ENCODE measurements around the gene ST6GAL1.

DNA sequence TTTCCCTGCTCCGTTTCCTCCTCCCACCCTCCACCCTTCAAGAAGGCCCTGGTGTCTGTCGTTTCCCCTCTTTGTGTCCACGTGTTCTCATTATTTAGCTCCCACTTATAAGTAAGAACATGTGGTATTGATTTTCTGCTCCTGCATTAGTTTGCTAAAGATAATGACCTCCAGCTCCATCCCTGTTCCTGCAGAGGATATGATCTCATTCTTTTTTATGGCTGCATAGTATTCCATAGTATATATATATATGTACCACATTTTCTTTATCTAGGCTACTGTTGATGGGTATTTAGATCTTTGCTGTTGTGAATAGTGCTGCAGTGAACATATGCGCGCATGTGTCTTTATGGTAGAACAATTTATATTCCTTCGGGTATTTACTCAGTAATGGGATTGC lies 4.8 kb downstream of the ST6GAL1 start:
- TF ChIP-seq, protein P1, sequence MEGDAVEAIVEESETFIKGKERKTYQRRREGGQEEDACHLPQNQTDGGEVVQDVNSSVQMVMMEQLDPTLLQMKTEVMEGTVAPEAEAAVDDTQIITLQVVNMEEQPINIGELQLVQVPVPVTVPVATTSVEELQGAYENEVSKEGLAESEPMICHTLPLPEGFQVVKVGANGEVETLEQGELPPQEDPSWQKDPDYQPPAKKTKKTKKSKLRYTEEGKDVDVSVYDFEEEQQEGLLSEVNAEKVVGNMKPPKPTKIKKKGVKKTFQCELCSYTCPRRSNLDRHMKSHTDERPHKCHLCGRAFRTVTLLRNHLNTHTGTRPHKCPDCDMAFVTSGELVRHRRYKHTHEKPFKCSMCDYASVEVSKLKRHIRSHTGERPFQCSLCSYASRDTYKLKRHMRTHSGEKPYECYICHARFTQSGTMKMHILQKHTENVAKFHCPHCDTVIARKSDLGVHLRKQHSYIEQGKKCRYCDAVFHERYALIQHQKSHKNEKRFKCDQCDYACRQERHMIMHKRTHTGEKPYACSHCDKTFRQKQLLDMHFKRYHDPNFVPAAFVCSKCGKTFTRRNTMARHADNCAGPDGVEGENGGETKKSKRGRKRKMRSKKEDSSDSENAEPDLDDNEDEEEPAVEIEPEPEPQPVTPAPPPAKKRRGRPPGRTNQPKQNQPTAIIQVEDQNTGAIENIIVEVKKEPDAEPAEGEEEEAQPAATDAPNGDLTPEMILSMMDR (conservative IDR thresholded peaks at IDR 0.05; ENCODE audit: low read depth, low read length): no peak
- TF ChIP-seq, protein P2, sequence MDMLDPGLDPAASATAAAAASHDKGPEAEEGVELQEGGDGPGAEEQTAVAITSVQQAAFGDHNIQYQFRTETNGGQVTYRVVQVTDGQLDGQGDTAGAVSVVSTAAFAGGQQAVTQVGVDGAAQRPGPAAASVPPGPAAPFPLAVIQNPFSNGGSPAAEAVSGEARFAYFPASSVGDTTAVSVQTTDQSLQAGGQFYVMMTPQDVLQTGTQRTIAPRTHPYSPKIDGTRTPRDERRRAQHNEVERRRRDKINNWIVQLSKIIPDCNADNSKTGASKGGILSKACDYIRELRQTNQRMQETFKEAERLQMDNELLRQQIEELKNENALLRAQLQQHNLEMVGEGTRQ (IDR thresholded peaks at IDR 0.05; ENCODE audit: low read depth, low read length): no peak
- no peak for TF ChIP-seq MAFK (IDR thresholded peaks at IDR 0.05; ENCODE audit: low read depth, low read length)
- no peak for TF ChIP-seq CEBPB (IDR thresholded peaks at IDR 0.05; ENCODE audit: low read depth, low read length)
- no peak for TF ChIP-seq POLR2A (IDR thresholded peaks at IDR 0.05; ENCODE audit: low read depth, low read length)
- TF ChIP-seq, protein P3, sequence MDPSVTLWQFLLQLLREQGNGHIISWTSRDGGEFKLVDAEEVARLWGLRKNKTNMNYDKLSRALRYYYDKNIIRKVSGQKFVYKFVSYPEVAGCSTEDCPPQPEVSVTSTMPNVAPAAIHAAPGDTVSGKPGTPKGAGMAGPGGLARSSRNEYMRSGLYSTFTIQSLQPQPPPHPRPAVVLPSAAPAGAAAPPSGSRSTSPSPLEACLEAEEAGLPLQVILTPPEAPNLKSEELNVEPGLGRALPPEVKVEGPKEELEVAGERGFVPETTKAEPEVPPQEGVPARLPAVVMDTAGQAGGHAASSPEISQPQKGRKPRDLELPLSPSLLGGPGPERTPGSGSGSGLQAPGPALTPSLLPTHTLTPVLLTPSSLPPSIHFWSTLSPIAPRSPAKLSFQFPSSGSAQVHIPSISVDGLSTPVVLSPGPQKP (IDR thresholded peaks at IDR 0.05; ENCODE audit: borderline replicate concordance, low read depth, low read length): no peak
- no peak for TF ChIP-seq RAD21 (IDR thresholded peaks at IDR 0.05; ENCODE audit: low read length)
- no peak for TF ChIP-seq NFE2L2 (IDR thresholded peaks at IDR 0.05; ENCODE audit: low read depth, low read length)
- no peak for TF ChIP-seq RFX5 (IDR thresholded peaks at IDR 0.05; ENCODE audit: low read depth, low read length)
- TF ChIP-seq RCOR1 (IDR thresholded peaks at IDR 0.05; ENCODE audit: insufficient replicate concordance, low read length): no peak
- no peak for TF ChIP-seq MXI1 (IDR thresholded peaks at IDR 0.05; ENCODE audit: borderline replicate concordance, low read depth, low read length)
